ENCODE measurements around the gene CDKL4.

DNA sequence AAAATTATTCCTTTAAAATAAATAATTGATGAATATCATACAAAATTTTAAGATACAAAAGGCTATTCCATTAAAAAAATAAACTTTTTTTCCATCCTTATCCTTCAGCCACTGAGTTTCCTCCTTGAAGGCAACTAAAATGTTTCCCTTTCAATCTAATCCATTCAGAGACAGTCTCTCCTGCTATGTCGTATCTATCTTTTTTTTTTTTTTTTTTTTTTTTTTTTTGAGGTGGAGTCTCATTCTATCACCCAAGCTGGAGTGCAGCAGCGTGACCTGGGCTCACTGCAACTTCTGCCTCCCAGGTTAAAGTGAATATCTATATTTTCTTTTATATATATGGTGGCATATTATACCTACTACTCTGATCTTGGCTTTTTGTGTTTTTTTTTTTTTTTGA lies 91.3 kb downstream of the CDKL4 start:
- TF ChIP-seq EZH2 (IDR thresholded peaks at IDR 0.05; ENCODE audit: insufficient read depth, poor library complexity, severe bottlenecking), result no peak
- TF ChIP-seq EZH2phosphoT487 (IDR thresholded peaks at IDR 0.05; ENCODE audit: insufficient read depth, low read depth), result no peak

Measured in GM23248 (cell line).